GM12892 (cell line): Measurements from ENCODE around the gene SDK2.

Experiments
- POLR2A ChIP-seq: IDR thresholded peaks from 2 replicates; pipeline ENCODE4 v1.6.1; 2011; ENCODE audit warnings: low read depth, low read length, control low read depth
- POLR2AphosphoS5 ChIP-seq: IDR thresholded peaks from 2 replicates; pipeline ENCODE4 v1.6.1; 2011; ENCODE audit warnings: low read depth, low read length, control low read depth
- TAF1 ChIP-seq: IDR thresholded peaks from 2 replicates; pipeline ENCODE4 v1.6.1; 2011; ENCODE audit warnings: low read depth, mild to moderate bottlenecking, control low read depth, low read length, borderline replicate concordance

DNA sequence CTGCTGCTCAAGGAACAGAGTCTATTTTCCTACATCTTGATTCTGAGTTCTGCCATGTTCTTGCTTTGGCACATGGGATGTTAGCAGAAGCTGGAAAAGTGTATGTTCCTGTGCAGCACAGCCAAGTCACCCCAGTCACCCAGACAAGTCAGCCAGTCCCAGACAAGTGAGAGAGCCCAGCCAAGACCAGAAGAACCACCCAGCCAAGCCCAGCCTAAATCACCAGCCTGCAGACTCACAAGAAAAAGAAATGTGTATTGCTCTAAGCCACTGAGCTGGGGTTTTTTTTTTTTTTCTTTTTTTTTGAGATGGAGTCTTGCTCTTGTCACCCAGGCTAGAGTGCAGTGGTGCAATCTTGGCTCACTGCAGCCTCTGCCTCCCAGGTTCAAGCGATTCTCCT lies 191.2 kb downstream of the SDK2 start:
- no peak for TF ChIP-seq POLR2AphosphoS5
- TF ChIP-seq POLR2A = no peak
- no peak for TF ChIP-seq TAF1
